ENCODE results near the gene PAK1. TPM values are rescaled to one million over a fixed set of nuclear protein-coding genes. Genes with fewer than 3 reads are reported as not detected.

Gene PAK1
- total RNA-seq, 2 experiments from 2014 or later: 77.2 to 83.6 TPM

- peaks cover 45% of the 10 kb centered on the region for H3K36me3 Mint-ChIP-seq
- H3K27ac Mint-ChIP-seq: no peak overlapping the region
- no peaks in the 10 kb centered on the region for H3K9me3 Mint-ChIP-seq
- H3K4me1 Mint-ChIP-seq: peaks cover 16% of the 10 kb centered on the region
- POLR2A ChIA-PET: no interaction called here
- no peaks in the 10 kb centered on the region for H3K27me3 Mint-ChIP-seq
- DNase-seq (no peak), ATAC-seq (ENCODE audit: low read depth) (no peak)
- no peak overlapping the region for H3K4me3 Mint-ChIP-seq
These were observed 91.9 kb downstream of the PAK1 start for GRCh38 chr11:77381729-77382665.

- Mint-ChIP-seq H3K4me1 (peaks cover 14% of the 10 kb centered on the region), H3K36me3 (peaks cover 40% of the 10 kb centered on the region), H3K27ac (no peak overlapping the region), H3K4me3 (no peak overlapping the region), H3K9me3 (no peaks in the 10 kb centered on the region), H3K27me3 (no peaks in the 10 kb centered on the region)
- POLR2A ChIA-PET: no interaction called here
- no peak for DNase-seq
- ATAC-seq (ENCODE audit: low read depth): no peak
These were observed 94.0 kb downstream of the PAK1 start for GRCh38 chr11:77379934-77380333.

- H3K27me3 Mint-ChIP-seq: no peaks in the 10 kb centered on the region
- no peaks in the 10 kb centered on the region for H3K9me3 Mint-ChIP-seq
- POLR2A ChIA-PET: no interaction called here
- DNase-seq: no peak
- H3K4me1 Mint-ChIP-seq: peaks cover 14% of the 10 kb centered on the region
- H3K36me3 Mint-ChIP-seq: peaks cover 36% of the 10 kb centered on the region
- no peak overlapping the region for H3K27ac Mint-ChIP-seq
- ATAC-seq (ENCODE audit: low read depth): no peak
- no peak overlapping the region for H3K4me3 Mint-ChIP-seq
These were observed 94.6 kb downstream of the PAK1 start for GRCh38 chr11:77379253-77379652.

GRCh38 chr11:77377734-77378133, 96.2 kb downstream of the PAK1 start:
- POLR2A ChIA-PET: no interaction called here
- Mint-ChIP-seq H3K36me3 (peaks cover 39% of the 10 kb centered on the region), H3K27me3 (no peaks in the 10 kb centered on the region), H3K27ac (no peak overlapping the region), H3K9me3 (no peaks in the 10 kb centered on the region), H3K4me3 (no peak overlapping the region), H3K4me1 (peaks cover 12% of the 10 kb centered on the region)
- DNase-seq (no peak), ATAC-seq (ENCODE audit: low read depth) (no peak)

- Mint-ChIP-seq H3K9me3 (no peaks in the 10 kb centered on the region), H3K27ac (no peak overlapping the region), H3K36me3 (peaks cover 45% of the 10 kb centered on the region), H3K27me3 (no peaks in the 10 kb centered on the region), H3K4me3 (no peak overlapping the region), H3K4me1 (peaks cover 2% of the 10 kb centered on the region)
- ATAC-seq (ENCODE audit: low read depth) (no peak), DNase-seq (no peak)
- POLR2A ChIA-PET: no interaction called here
These were observed 98.8 kb downstream of the PAK1 start for GRCh38 chr11:77375107-77375506.

GRCh38 chr11:77374611-77375031, 99.3 kb downstream of the PAK1 start:
- H3K4me1 Mint-ChIP-seq: peaks cover 2% of the 10 kb centered on the region
- H3K27me3 Mint-ChIP-seq: no peaks in the 10 kb centered on the region
- DNase-seq (no peak), ATAC-seq (ENCODE audit: low read depth) (no peak)
- no peak overlapping the region for H3K4me3 Mint-ChIP-seq
- peaks cover 43% of the 10 kb centered on the region for H3K36me3 Mint-ChIP-seq
- H3K27ac Mint-ChIP-seq: no peak overlapping the region
- POLR2A ChIA-PET: no interaction called here
- no peaks in the 10 kb centered on the region for H3K9me3 Mint-ChIP-seq

GRCh38 chr11:77374108-77374507, 99.8 kb downstream of the PAK1 start:
- Mint-ChIP-seq H3K27ac (no peak overlapping the region), H3K4me1 (peaks cover 2% of the 10 kb centered on the region), H3K27me3 (no peaks in the 10 kb centered on the region), H3K9me3 (no peaks in the 10 kb centered on the region), H3K4me3 (no peak overlapping the region), H3K36me3 (peaks cover 38% of the 10 kb centered on the region)
- DNase-seq: no peak
- no peak for ATAC-seq (ENCODE audit: low read depth)
- POLR2A ChIA-PET: no interaction called here

- Mint-ChIP-seq H3K4me3 (no peak overlapping the region), H3K27me3 (no peaks in the 10 kb centered on the region), H3K27ac (no peak overlapping the region), H3K4me1 (peaks cover 2% of the 10 kb centered on the region), H3K9me3 (no peaks in the 10 kb centered on the region), H3K36me3 (peaks cover 32% of the 10 kb centered on the region)
- POLR2A ChIA-PET: no interaction called here
- DNase-seq: no peak
- ATAC-seq (ENCODE audit: low read depth): no peak
These were observed 101.2 kb downstream of the PAK1 start for GRCh38 chr11:77372726-77373125.

- no peak for ATAC-seq (ENCODE audit: low read depth)
- H3K9me3 Mint-ChIP-seq: no peaks in the 10 kb centered on the region
- H3K27me3 Mint-ChIP-seq: no peaks in the 10 kb centered on the region
- DNase-seq: no peak
- peaks cover 38% of the 10 kb centered on the region for H3K36me3 Mint-ChIP-seq
- POLR2A ChIA-PET: no interaction called here
- H3K4me1 Mint-ChIP-seq: peaks cover 2% of the 10 kb centered on the region
- no peak overlapping the region for H3K4me3 Mint-ChIP-seq
- H3K27ac Mint-ChIP-seq: no peak overlapping the region
These were observed 102.2 kb downstream of the PAK1 start for GRCh38 chr11:77371646-77372045.

- Mint-ChIP-seq H3K36me3 (peaks cover 48% of the 10 kb centered on the region), H3K27ac (no peak overlapping the region), H3K27me3 (no peaks in the 10 kb centered on the region), H3K4me1 (peaks cover 2% of the 10 kb centered on the region), H3K9me3 (peaks cover 2% of the 10 kb centered on the region), H3K4me3 (no peak overlapping the region)
- POLR2A ChIA-PET: no interaction called here
- ATAC-seq (ENCODE audit: low read depth) (no peak), DNase-seq (no peak)
These were observed 103.7 kb downstream of the PAK1 start for GRCh38 chr11:77370217-77370616.

GRCh38 chr11:77361184-77361583, 112.7 kb downstream of the PAK1 start:
- ATAC-seq (ENCODE audit: low read depth) (no peak), DNase-seq (no peak)
- H3K27ac Mint-ChIP-seq: no peak overlapping the region
- POLR2A ChIA-PET: no interaction called here
- peaks cover 4% of the 10 kb centered on the region for H3K9me3 Mint-ChIP-seq
- H3K4me1 Mint-ChIP-seq: peaks cover 4% of the 10 kb centered on the region
- H3K4me3 Mint-ChIP-seq: no peak overlapping the region
- peaks cover 44% of the 10 kb centered on the region for H3K36me3 Mint-ChIP-seq
- no peaks in the 10 kb centered on the region for H3K27me3 Mint-ChIP-seq

- H3K9me3 Mint-ChIP-seq: no peaks in the 10 kb centered on the region
- H3K36me3 Mint-ChIP-seq: peaks cover 36% of the 10 kb centered on the region
- POLR2A ChIA-PET: no interaction called here
- H3K27ac Mint-ChIP-seq: no peak overlapping the region
- peaks cover 4% of the 10 kb centered on the region for H3K4me1 Mint-ChIP-seq
- H3K27me3 Mint-ChIP-seq: no peaks in the 10 kb centered on the region
- H3K4me3 Mint-ChIP-seq: no peak overlapping the region
- no peak for DNase-seq
- no peak for ATAC-seq (ENCODE audit: low read depth)
These were observed 114.4 kb downstream of the PAK1 start for GRCh38 chr11:77359481-77359880.

GRCh38 chr11:77353131-77353530, 120.8 kb downstream of the PAK1 start:
- no peaks in the 10 kb centered on the region for H3K27me3 Mint-ChIP-seq
- H3K36me3 Mint-ChIP-seq: peaks cover 22% of the 10 kb centered on the region
- peaks cover 2% of the 10 kb centered on the region for H3K4me1 Mint-ChIP-seq
- POLR2A ChIA-PET: no interaction called here
- no peaks in the 10 kb centered on the region for H3K9me3 Mint-ChIP-seq
- H3K27ac Mint-ChIP-seq: no peak overlapping the region
- no peak for DNase-seq
- ATAC-seq (ENCODE audit: low read depth): no peak
- no peak overlapping the region for H3K4me3 Mint-ChIP-seq

- H3K36me3 Mint-ChIP-seq: peaks cover 19% of the 10 kb centered on the region
These were observed 122.5 kb downstream of the PAK1 start for GRCh38 chr11:77351281-77351886.

More at GRCh38 chr11:77351281-77351886, 122.5 kb downstream of the PAK1 start:
- no peaks in the 10 kb centered on the region for H3K9me3 Mint-ChIP-seq
- H3K27ac Mint-ChIP-seq: no peak overlapping the region
- no peak for ATAC-seq (ENCODE audit: low read depth)
- POLR2A ChIA-PET: no interaction called here
- no peaks in the 10 kb centered on the region for H3K27me3 Mint-ChIP-seq
- H3K4me1 Mint-ChIP-seq: peaks cover 2% of the 10 kb centered on the region
- DNase-seq: no peak
- H3K4me3 Mint-ChIP-seq: no peak overlapping the region
